ENCODE measurements around the gene CRB2.

CRB2 gene

DNA sequence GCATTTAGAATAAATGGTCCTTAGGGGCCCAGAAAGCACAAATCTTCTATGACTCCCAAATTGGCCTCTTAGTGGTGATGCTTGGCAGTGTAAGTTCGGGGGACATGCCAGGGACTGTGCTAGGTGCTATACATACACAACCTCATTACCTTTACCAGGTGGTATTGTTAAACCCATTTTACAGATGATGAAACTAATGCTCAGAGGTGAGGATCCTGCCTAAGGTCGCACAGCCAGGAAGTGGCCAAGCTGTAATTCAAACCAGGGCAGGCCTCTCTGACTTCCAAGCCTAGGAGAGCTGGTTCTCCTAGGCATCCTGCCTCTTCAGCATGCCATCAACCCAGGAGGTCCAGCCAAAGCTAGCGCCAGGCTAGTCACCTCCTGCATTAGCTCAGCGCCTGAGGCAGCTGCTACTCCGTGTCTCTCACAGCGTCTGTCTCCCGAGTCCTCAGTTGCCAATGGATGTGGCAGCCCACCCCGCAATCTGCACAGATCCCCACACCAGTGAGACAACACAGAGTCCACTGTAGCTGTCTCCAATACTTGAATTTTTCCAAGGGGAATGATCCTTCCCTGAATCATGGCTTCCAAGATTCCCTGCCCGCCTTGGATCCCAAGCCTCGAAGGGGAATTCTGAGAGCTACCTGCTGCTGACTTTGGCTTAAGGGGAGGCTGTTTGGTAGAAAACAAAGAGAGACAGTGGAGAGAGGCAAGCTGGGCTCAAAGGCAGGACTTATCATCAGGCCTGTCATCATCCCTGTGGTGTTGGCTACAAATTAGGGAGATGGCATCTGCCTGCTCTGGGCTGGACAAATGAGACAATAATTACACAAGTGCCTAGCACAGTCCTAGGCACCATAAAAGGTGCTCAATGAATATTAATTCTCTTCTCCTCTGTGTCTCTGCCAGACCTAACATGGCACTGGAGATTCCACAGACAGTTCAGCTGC lies 52.6 kb downstream of the CRB2 start:
- no peak for DNase-seq

GRCh38 chr9:123410281-123410910 lies 54.4 kb downstream of the CRB2 start:
- DNase-seq = no peak

GRCh38 chr9:123411191-123411590 lies 55.2 kb downstream of the CRB2 start:
- DNase-seq = no peak

DNA sequence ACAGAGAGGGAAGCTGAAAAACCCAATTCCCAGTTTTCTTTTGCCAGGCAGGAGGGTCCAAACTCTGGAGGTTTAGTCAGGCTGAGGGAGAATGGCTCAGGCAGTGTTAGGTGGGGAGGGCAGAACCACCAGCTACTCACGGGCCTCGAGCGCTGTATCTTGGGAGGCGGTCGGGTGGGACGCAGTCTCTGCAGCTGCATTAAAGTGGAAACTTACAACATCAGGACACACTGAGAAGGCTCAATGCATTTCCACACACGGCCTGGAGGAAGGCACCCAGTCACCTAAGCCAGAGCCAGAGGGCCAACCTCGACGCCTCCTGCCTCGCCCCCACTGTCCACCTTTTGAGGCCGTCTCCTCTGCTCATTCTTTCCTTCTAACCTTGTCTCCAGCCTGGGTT lies 55.6 kb downstream of the CRB2 start:
- DNase-seq = no peak

- DNase-seq = no peak
Measured at GRCh38 chr9:123412171-123412820, 56.3 kb downstream of the CRB2 start.

- no peak for DNase-seq
Measured at GRCh38 chr9:123414204-123414603, 58.2 kb downstream of the CRB2 start.

- no peak for DNase-seq
Measured at GRCh38 chr9:123414936-123415930, 59.2 kb downstream of the CRB2 start.

DNA sequence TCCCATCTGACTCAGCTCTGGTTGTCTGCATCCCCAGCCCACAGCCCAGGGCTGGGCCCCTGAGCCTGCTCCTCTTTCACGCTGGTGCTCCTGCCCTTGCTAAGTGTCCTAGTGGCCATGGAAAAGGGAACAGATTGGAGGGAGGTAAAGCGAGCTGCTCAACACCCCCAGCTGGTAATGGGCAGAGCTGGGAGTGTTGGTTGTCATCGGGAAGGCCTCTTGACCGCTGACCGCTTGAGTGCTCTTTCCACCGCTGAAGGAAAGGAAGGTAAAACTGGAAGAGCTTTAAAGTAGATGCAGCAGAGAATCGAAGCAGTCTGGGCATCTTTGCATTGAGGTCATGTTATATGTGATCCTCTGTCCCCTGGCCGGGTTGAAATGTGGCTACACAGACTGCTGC lies 60.2 kb downstream of the CRB2 start:
- no peak for DNase-seq

DNA sequence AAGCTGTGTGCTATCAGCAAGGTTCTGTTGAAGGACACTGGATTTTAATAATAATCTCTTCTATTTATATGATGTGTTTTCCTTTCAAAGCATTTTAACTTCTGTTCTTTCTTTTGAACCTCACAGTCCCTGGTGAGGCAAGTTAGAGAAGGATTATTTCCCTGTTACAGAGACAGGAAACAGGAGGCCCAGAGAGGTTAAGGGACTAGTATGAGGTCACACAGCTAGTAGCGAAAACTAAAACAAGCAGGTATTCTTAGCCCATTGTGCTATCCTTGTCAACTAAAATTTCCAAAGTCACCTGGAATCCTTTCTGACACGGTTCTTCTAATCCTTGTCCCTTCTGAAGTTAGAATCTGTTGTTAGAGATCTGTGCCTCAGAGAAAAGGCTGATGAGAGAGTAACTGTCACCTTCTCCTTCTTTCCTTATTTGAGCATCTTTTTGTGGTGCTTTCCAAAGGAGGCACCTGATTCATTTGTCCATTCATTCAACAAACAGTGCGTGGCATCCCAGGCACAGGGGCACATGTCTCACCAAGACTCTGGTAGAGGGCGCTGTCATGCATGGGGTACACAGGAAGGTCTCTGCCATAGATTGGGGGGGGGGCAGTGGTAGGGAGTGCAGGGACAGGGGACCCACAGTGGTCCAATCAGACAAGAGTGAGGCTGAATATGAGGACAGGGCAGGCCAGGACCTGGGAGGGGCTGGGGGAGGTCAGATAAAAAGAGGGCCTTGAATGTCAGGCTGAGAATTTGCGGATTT lies 61.5 kb downstream of the CRB2 start:
- no peak for DNase-seq

GRCh38 chr9:123418052-123418430 lies 62.0 kb downstream of the CRB2 start:
- DNase-seq = no peak

- no peak for DNase-seq
Measured at GRCh38 chr9:123418506-123418905, 62.5 kb downstream of the CRB2 start.

GRCh38 chr9:123419091-123419490 lies 63.1 kb downstream of the CRB2 start:
- no peak for DNase-seq

DNA sequence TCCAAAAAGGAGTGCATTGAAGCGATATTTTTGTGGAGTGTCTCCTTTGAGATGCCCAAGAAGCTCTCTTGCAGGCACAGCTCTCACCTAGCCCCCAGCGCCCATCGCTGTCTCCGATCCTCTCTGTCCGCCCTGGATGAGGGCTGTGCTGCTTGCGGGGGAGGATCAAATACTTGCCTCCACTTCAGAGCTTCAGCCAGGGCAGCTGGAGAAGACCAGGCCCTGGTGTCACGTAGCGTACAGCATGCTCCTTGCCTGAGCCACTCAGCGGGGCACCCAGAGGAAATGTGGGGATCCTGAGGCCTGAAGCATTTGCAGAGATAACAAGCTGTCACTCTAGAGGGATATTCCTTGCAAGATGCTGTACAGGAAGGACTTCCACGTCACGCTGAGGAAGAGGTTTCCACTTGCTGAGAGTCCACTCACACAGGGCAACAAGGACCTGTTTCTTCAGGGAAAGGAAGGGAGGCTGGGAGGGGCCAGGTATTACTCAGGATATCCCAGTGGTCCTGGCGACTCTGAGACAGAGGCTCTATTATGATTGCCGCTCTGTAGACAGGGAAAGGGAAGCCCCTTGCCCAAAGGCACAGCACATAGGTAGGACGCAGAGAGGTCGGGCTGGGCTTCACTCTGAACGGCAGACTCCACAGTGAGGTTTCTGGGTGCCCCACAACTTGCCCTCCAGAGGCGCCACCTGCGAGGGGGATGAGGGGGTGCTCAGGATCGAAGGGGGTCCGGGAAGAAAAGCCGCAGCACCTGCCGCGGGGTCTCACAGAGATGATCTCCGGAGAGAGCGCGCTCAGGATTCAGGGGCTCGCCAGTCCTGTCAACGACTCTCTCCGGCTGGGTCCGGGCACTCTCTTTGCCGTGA lies 64.0 kb downstream of the CRB2 start:
- DNase-seq = no peak

DNA sequence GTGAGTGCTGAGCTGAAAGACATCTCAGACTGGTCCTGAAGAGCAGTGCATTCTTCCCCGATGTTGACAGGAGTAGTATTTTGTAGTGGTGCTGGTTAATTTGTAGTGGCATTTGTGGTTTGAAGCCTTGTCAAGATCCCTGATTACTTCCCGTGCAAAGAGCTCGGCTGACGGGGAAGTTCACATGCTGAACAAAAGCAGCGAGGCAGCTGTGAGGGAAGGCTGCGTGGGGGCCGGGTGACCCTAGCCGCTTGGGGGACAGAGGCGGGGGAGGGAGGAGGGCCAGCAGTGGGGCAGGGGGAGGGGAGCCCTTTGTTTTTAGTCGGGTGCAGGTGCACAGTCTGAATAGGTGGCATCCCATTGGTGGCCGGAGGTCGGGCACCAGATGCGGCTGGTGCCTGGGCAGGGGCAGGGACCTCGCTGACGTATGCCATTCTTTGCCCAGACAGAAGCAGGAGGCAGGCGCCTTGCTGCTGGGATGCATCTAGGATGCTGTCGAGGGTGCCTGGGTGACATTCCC lies 64.7 kb downstream of the CRB2 start:
- DNase-seq = no peak

DNA sequence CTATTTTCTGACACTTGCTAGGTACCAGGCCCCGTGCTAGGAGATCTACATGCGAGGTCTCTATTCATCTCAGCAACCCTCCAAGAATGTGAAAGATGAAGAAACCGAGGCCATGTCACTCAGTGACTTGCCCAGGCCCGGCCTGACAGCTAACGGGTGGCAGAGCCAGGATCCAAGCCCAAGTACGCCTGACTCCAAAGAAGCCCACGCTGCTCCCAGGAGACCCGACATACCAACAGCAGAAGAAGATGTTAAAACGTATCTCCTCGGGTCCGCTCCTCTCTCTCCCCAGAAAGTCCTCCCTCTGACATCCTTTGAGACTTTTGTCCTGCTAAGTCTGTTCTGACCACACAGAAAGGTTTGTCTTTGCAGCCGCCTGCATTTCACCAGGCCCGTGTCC lies 65.2 kb downstream of the CRB2 start:
- DNase-seq = no peak

DNA sequence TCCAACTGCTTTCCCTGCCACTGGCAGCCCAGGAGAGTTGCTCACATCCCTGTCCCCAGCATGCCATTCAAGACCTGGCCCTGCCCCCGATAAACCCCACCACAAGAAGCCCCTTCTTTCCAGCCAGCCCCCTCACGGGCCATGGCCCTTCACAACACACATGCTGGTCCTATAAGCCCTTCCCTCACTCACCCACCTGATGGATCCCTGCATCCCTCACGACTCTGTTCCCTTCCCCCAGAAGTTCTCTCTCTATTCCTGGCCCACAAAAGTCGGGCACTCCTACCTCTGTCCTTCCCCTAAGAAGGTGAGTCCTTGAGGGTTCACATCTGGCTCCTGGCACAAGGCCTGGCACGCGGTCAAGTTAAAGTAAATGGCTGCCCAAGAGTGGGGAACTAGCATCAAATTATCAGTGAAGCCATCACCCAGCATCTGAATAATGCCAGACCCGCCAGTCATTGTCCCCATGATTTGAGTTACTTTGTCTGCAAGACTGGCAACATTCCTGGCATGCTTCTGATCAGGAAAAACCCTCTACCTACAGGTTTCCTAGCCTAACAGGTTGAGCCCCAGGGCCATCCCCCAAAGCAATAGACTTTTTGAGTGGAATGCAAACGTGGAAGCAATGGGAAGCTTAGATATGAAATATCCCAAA lies 65.9 kb downstream of the CRB2 start:
- DNase-seq = no peak

- DNase-seq = no peak
Measured at GRCh38 chr9:123422635-123423310, 66.8 kb downstream of the CRB2 start.

DNA sequence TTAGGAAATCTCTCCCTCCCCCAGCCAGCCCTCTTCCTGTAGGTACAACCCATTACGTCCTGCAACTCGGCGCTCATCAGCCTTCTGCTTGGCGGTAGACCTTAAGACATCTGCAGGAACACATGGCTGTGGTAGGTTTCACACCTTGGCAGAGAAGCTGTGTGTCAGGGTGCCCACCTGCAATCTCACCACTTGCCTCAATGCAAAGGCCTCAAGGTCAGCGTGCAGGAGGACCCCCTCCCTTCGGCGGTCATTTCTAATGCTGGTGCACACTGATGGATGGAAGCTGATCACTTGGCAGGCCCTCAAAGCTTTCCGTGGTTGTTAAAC lies 67.3 kb downstream of the CRB2 start:
- no peak for DNase-seq

- no peak for DNase-seq
Measured at GRCh38 chr9:123424131-123424530, 68.1 kb downstream of the CRB2 start.
